ENCODE data around the gene GVQW3.

The GVQW3 gene

GRCh38 chr11:76453248-76453647, 72.1 kb downstream of the GVQW3 start:
- no peak for DNase-seq

GRCh38 chr11:76455331-76455730, 74.2 kb downstream of the GVQW3 start:
- DNase-seq = no peak

- DNase-seq = no peak
Observed at GRCh38 chr11:76455931-76456330, 74.8 kb downstream of the GVQW3 start.

DNA sequence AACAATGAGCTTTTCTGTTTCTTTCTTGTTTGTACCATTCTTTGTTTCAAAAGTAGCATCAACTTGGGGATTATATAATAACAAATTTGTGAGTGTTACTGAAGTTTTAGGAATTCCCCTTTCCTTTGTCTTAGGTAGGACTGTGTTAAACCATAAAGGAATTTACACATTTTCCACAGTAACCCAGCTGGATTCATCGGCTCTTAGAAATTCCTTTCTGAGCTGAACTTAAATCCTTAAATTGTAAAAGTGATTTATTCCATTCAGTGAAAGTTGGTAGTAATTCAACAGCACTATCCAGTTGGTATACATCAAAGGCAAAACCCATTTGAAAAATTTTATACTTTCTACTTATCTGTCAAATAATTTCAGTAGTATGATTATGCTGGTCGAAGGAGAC, 75.4 kb downstream of the GVQW3 start:
- no peak for DNase-seq

Data from NCI-H2081 treated with DMSO at 0.1 percent for 48 hours (cell line).